Hematopoietic multipotent progenitor cell treated with erythropoietin and hydrocortisone succinate and interleukin-3 and kit ligand, for 17 days (in vitro differentiated cells): Measurements from ENCODE around the gene PSMC1.
"Not testable (repeated sequence)": the region's sequence is repeated elsewhere in the genome, so short reads cannot be mapped to it uniquely, and the experiment has no call there.

ENCODE experiments used
- DNase-seq: peaks from one replicate; pipeline ENCODE4 v3.0.0-alpha.2; 2015; ENCODE audit warnings: low spot score

PSMC1 gene

DNA sequence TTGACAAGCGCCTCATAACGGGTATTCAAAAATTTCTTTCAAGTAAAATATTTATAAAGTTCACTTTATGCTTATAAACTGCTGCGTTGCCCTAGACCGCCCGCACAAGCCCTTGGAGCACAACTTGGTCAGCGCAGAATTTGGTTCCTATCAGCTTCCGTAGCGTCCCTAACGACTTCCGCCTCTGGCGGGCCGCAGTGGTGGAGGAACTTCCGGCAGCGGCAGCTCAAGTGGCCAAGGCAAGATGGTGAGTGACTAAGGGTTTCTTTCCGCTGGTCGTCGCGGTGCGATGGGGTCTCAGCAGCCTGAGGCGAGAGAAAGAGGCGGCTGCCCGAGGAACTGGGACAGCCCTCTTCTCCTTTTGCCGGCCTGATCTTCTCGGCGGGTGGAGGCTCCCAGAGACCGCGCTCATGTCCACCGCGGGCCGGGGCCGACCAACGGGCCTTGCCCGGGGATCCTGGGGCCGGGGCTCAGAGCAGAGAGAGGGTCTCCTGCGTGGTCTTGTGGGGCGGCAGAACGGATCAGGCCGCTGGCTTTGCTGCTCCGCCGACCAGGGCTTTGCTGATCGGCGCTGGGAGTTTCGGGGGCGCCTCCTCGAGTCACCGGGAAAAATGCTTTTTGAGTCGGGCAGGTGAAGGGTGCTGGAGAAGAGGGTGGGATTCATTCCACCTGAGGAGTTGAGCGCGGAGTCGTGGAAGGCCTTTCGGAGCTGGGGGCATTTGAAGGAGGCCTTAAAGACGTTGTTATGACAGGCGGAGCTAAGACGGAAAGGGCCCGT, at the start of gene PSMC1:
TSS of gene PSMC1 (plus strand) at position 200 of the 778 bp plus-strand sequence. CDS start at position 245, 45 bp downstream.
- peak; percentile 82 for DNase-seq

DNA sequence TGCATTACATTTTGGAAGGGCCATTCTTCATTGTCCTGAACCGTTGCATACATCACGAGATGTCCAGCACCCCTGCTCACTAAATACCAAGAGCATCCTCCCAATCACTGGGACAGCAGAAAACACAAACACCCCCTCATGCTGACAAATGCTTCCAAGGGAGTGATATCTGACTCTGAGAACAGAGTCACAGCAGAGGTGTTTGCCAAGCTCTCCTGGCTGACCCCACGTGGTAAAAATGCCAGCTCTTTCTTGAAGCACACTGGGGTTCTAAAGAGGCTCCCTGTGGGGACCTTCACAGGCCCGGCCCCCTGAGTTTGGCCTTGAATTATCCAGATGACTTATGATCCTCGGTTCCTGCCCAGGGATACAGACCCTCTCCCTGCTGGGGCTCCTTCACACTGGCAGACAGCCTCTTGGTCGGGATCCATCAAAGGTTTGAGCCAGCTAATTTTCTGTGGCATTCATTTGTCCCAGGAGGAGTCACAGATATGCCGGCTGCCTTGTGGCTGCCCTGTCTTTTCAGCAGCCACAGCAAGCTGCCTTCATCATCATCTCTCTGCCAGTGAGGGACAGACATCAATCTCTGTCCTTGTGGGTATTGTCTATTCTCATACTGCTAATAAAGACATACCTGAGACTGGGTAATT, 43.1 kb upstream of the PSMC1 start:
- no peak for DNase-seq

DNA sequence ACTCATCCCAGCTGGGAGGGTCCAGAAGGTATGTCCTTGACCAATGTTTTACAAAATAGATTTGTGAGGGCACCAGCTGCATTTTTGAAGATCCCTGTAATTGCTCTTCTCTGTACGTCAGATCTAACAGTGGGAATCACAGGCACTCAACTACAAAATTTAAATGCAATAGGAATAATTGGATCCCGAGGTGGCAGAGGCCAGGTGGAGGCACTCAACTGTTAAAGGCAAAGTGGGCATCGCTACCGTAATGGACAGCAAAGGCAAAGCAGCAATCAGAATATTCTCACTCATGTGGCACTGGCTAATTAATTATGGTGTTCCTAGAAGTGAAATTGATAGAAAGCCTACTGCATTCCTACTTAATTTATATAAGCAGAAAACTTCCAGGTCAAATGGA, 27.9 kb upstream of the PSMC1 start:
- no peak for DNase-seq

DNA sequence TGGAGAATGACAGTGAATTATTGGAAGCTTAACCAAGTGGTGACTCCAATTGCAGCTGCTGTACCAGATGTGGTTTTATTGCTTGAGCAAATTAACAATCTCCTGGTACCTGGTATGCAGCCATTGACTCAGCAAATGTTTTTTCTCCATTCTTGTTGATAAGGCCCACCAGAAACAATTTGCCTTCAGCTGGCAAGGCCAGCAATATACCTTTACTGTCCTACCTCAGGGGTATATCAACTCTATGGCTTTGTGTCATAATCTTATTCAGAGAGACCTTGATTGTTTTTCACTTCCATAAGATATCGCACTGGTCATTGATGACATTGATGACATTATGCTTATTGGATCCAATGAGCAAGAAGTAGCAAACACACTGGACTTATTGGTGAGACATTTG, 26.4 kb upstream of the PSMC1 start:
- DNase-seq, result not testable (repeated sequence)

DNA sequence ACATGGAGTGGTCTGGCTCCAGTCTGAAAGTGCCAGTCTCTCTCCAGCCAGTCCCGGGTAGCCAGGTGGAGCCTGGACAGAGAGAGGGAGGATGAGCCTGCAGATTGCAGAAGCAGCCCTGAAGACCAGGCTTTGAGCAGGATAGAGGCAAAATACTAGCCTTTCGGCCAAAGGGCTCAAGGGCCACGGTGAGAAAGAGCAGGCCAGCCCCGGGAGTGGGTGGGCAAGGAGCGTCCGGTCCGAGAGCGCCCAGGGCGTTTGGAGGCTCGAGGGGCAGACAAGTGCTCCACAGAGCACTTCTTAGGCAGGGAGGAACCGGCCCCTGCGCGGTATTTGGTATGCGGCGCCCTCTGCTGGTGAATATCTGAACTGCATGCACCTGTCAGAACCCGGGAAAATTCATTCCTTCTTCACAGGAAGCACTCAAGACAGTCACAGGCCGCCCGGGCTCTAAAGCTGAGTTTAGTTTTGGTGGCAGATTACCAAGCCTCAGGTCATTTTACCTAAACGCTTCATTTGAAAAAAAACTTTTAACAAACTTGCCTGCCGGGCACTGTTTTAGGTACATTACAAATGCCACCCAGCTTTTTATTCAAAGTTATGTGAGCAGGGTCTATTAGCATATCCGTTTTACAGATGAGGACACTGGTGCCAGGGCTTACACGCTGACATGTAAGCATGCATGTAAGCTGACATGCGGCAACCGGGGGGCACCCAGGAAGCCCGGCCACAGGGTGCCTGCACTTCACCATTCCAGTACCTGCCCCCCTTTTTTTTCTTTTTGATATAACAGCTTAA, 21.0 kb upstream of the PSMC1 start:
- peak; percentile 59 for DNase-seq

DNA sequence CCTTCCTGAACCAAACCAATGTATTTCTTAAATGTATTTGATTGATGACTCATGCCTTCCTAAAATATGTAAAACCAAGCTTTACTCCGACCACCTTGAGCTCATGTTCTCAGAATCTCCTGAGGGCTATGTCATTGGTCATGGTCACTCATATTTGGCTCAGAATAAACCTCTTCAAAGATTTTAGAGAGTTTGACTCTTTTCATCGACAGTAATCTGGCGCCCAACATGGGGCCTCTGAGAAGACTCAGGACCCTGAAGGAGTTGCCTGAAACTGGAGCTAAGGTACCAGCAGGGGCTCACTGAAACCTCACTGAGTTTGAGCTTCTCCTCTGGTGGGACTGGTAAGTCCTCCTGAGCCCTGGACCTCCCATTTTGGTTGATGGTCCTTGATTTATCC, 17.2 kb upstream of the PSMC1 start:
- no peak for DNase-seq

DNA sequence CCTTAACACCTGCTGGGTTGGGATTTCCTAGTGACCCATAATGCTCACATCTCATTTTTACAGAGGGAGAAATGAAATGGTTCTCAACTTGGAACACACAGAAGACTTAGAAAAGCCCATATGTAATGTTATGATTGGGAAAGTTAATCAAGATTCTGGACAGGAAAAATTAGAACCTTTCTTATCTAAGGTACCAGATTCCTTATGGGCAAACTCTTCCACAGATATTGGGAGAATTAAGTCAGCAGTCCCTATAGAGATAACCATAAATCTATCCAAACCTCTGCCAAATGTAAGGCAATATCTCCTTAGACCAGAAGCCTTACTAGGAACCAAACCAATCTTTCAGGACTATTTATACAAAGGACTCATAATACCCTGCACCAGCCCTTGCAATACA, 13.9 kb upstream of the PSMC1 start:
- no peak for DNase-seq

DNA sequence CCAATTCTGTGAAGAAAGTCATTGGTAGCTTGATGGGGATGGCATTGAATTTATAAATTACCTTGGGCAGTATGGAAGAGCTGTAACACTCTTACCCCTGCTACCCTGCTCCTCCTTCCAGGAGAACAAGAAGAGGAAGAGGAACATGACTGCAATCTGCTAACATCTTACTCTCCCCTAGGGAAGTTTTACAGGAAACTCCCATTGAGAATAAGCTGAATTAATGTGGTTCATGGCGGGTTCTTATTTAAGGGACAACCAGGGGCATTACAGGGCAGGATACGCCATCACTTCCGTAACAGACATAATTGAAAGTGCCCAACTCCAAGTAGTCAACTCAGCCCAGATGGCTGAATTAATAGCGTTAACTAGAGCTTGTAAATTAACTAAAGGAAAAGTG, 9.4 kb upstream of the PSMC1 start:
- no peak for DNase-seq

DNA sequence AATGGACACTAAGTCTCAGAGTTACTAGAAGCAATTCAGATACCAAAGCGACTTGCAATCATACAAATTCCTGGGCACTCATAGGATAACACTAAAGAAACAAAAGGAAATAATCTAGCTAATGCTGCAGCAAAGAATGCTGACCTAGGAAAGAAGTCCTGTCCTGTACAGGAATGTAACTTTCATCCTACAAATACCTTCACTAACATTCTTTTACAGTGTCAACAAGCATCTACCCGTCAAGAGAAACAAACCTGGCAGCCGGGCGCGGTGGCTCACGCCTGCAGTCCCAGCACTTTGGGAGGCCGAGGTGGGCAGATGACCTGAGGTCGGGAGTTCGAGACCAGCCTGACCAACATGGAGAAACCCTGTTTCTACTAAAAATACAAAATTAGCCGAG, 8.9 kb upstream of the PSMC1 start:
- DNase-seq, result not testable (repeated sequence)

DNA sequence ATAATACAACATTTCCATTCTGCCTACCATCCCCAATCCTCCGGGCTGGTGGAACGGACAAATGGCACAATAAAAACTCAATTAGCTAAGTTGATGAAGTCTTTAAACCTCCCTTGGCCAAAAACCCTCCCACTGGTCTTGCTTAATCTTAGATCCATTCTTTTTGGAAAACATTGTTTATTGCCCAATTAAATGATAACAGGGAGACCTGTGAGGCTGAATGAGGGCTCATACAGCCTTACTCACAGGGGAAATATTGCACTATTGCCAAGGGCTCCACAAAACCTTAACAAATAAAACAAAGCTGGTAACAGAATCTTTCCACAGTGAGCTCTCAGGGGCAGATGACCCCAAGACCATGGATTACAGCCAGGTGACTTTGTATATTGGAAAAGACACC, 7.8 kb upstream of the PSMC1 start:
- no peak for DNase-seq

DNA sequence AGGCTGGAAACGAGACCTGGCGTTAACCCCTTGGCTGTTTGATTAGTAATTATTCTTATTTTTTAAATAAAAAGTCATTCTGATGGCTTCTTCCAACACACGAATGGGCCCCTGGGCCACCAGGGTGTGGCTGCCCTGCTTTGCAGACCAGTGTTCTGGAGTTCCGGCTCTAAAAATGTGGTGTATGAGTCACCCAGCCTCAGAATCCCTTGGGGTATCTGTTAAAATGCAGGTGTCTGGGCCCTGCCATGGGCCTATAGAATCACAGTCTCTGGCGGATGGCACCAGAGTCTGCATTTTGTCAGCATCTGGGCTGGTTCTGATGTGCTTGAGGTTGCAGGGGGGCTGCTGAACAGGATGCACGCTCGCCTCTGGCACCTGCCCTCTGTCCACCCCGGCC, 2.5 kb upstream of the PSMC1 start:
- DNase-seq, result no peak

DNA sequence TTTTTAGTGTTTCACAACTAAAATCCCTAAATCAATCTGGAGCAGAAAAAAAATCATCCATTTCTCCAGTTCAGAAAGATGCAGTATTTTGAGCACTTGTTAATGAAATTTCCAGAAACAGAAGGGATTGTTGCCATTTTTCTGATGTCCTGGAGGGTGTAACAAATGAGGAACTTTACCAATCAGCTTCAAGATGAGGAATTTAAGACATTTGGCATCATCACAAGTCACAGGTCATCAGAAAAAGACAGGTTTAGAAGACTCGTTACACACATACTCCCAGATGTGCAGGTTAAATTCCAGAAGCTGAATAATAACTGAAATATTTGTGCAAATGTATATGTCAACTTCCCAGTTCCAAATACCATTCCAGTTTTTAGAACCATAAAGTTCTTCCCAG, 482 bp upstream of the PSMC1 start:
- DNase-seq, result no peak

DNA sequence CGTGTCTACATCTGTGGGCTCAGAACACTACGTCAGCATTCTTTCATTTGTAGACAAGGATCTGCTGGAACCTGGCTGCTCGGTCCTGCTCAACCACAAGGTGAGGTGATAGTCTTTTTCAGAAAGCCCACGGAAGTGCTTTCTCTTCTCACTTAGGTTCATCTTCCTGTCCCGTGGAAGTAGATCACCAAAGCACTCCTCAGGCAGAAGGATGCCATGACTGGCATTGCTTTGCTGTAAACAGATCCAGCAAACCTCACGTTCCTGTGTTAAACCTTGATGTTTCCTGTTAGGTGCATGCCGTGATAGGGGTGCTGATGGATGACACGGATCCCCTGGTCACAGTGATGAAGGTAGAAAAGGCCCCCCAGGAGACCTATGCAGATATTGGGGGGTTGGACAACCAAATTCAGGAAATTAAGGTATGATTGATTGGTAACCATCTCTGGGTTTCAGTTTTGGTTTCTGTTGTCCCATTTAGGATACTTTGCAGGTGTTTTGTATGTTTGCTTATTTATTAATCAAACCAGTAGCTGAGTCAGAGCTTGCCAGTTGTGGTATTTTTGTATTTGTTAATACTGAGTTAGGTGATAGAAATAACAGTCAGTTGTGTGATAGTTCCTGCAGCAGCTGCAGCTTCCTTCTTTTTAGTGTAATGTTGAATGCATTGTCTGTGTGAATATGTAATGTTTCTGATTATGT, 7.5 kb downstream of the PSMC1 start:
- no peak for DNase-seq

DNA sequence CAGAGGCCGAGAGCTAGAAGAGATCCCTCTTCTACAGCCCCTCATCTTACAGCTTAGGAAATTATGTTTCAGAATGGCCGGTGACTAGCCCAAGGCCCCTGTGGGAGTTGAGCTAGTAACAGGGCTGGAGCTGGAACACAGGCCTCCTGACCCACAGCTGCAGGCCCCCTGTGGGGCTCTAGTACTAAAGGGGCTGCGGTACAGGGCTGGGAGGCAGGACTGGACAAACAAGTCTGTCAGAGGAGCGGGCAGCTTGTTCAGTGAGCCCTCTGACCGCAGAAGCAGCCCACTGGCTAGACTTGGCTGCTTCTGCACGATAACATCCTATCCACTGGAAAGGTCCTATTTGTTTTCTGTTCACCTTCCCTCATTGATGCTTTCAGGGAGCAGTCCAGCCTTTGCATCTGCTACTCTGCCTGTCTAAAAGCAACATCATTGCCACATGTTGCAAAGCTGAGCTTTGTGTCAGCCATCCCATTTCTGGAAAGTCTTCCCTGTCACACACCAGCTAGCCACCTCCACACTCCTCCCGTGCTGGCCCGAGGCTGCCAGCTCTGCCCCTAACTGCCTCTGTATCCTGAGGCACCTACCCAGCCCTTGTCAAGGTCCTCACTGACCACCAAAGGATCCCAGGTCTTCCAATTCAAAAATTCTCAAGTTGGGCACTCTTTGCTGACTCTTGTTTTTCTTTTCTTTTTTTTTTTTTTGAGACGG, 10.2 kb downstream of the PSMC1 start:
- no peak for DNase-seq

DNA sequence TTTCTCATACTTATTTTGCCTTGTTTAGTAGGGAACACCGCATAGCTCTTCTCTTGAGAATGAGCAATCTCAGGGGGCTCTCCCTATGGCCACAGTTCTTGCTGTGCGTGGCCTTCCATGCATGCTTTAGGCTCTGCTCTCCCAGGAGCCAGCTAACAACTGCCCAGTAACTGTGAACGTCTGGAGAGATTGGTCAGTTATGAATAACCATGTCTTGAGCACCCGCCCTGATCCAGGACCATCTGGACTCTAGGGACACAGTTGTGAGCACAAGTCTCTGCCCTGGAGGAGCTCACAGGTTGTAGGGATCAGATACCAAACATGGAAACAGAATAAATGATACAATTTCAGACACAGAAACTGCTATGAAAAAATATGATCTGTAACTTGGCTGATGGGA, 12.1 kb downstream of the PSMC1 start:
- DNase-seq, result no peak

DNA sequence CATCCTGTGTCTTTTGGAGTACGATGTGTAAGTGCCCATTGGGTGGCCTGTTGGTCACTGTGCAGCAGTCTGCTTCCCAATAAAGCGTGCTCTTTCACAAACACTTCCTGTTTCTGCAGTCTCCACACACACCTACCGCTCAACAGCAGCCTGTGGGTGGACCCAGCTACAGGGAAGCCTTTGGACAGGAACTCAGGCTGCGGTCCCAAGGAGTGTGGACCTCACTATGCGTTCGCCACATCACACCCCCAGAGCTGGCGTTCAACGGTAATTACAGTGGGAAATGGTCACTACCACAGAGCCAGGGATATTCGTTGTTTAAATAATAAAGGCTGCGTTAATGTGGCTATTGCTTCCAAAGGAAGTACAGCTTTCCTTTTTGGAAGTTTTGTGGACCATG, 16.2 kb downstream of the PSMC1 start:
- no peak for DNase-seq

DNA sequence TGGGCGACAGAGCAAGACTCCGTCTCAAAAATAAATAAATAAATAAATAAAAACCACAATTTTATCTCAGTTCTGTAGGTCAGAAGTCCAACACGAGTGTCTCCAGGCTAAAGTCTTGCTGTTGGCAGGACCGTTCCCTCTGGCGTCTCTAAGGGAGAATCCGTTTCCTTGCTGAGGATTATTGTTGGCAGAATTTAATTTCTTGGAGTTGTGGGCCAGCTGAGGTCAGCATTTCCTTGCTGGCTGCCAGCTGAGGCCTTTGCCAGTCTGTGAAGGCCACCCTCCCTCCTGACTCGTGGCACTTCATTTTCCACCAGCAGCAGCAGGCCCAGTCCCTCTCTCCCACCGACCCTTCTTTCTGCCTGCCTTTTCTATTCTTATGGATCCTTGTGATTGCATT, 17.2 kb downstream of the PSMC1 start:
- DNase-seq, result no peak

DNA sequence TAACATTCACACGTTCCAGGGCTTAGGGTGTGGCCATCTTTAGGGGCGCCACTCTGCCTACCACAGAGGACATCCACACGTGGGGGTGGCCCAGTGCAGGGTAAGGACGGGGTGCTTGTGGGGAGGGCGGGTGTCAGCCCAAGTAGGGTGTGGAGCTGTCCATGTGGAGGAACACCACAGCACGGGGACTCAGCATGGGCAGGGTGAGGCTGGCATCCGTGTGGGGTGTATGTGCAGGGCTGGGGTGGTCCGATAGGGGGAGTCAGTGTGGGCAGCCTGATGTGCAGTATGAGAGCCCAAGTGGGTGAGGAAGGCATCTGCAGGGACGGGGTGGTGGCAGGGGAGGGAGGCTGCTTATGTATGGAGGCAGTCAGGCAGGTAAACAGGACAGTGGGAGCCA, 17.7 kb downstream of the PSMC1 start:
- no peak for DNase-seq

DNA sequence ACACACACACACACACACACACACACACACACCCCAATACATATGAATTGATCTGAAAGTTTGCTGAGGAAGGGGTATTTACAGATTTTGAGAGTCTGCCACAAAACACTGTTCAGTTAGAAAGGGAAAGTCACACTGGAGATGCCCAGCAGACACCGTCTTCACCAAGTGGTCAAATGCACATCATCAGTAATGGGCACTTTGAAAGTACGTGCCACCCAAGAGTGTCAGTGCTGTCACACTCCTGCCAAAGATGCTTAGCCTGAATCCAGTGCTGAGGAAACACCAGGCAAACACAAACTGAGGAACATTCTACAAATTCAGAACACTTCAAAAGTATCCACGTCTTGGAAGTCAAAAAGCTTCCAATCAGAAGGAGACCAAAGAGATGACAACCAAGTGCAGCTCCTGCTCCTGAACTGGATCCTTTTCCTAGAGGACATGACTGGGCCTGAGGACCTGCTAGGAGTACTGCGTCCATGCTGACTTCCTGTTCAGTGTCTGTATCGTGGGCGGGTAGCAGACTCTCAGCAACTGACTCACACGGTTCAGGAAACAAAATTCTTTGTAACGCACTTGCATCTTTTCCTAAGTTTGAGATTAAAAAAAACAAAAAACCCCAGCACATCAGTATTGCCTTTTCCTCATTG, 18.6 kb downstream of the PSMC1 start:
- no peak for DNase-seq

DNA sequence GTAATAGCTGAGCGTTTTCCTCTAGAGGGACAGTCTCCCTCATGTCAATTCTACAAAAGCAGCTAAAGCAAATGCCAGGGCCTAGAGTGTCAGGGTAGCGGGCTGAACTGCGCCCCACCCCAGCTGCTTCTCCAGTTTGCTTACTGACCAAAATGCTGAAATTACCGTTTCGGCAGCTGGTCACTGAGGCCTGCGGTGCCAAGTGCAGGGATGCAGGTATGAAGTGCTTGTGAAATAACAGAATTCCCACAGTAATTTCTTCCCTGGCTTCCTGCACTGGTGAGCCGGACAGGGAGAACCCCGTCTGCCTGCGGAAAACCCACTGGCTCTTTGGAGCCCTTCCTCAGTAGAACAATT, 19.1 kb downstream of the PSMC1 start:
- DNase-seq, result no peak

DNA sequence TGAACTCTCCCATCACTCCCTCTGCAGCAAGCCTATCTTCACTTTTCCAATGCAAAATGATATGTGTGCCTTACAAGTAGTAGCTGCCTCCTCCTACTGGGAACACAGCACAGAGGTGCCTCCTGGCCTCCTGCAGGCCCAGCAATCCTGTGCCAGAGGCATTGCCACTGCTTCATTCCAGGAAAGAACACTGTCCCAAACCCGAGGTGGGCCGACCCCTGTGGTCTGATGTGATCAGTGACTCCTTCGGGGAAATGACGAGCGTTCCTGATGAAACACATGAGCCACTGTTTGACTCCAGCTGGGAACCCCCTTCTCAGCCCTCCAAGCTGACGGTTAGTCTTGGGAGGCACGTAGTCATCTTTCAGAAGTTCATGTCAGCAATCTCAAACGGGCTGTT, 19.5 kb downstream of the PSMC1 start:
- DNase-seq, result no peak
